Measurements from ENCODE around the gene FTSJ3.
"Not testable (repeated sequence)": the region's sequence is repeated elsewhere in the genome, so short reads cannot be mapped to it uniquely, and the experiment has no call there.

FTSJ3 gene

DNA sequence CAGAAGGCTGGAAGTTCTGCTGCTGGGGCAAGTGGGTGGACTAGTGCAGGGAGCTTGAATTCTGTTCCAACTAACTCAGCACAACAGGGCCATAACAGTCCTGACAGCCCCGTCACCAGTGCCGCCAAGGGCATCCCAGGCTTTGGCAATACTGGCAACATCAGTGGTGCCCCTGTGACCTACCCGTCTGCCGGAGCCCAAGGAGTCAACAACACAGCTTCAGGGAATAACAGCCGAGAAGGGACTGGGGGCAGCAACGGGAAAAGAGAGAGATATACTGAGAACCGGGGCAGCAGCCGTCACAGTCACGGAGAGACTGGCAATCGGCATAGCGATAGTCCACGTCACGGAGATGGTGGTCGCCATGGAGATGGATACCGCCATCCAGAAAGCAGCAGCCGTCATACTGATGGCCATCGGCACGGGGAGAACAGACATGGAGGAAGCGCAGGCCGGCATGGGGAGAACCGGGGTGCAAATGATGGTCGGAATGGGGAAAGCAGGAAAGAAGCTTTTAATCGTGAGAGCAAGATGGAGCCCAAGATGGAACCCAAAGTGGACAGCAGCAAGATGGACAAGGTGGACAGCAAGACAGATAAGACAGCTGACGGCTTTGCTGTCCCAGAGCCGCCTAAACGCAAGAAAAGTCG, 9.6 kb downstream of the FTSJ3 start:
- in situ Hi-C loops (cut with HindIII; ENCODE audit: low pct_unique_long_range_greater_than_20kb, low sequenced_read_pairs) = no loop called here
- no peak for DNase-seq (ENCODE audit: low read depth in 1 of 2, low spot score in 1 of 2)
- no peak for TF ChIP-seq JUND (IDR thresholded peaks at IDR 0.05; ENCODE audit: low read depth)

DNA sequence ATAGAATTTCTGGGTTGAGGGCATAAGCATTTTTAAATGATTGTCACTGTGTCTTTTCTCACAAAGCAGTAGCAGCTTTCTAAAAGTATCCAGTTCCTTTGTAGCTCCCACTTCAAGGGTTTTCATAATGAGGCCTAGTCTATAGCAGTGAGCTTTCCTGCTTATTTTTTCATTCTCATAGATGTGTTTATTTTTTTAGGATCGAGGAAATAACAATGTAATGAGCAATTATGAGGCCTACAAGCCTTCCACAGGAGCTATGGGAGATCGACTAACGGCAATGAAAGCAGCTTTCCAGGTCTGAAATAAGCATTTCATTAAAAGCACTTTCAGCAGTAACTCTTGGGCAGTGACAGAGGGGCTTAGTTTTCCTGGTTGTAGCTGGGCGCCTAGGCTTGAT, 10.8 kb downstream of the FTSJ3 start:
- in situ Hi-C loops (cut with HindIII; ENCODE audit: low pct_unique_long_range_greater_than_20kb, low sequenced_read_pairs) = no loop called here
- DNase-seq (ENCODE audit: low read depth in 1 of 2, low spot score in 1 of 2) = no peak
- no peak for TF ChIP-seq JUND (IDR thresholded peaks at IDR 0.05; ENCODE audit: low read depth)

DNA sequence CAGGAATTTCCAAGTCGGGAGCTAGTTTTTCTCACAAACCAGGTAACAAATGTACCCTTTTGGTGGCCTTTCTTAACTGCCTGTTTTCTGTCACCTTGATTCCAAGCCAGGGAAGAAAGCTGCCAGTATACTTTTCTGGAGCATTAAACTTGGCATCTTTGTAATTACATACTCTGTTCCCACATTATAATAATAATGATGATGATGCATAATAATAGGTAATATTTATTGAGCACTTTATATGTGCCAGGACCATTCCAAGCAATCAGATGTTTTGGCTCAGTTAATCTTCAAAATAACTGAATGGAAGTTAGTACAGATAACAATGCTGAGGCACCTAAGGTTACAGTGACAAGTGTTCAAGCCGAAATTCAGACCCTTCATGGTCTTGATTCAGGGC, 11.3 kb downstream of the FTSJ3 start:
- TF ChIP-seq JUND (IDR thresholded peaks at IDR 0.05; ENCODE audit: low read depth) = no peak
- no peak for DNase-seq (ENCODE audit: low read depth in 1 of 2, low spot score in 1 of 2)
- in situ Hi-C loops (cut with HindIII; ENCODE audit: low pct_unique_long_range_greater_than_20kb, low sequenced_read_pairs) = no loop called here

DNA sequence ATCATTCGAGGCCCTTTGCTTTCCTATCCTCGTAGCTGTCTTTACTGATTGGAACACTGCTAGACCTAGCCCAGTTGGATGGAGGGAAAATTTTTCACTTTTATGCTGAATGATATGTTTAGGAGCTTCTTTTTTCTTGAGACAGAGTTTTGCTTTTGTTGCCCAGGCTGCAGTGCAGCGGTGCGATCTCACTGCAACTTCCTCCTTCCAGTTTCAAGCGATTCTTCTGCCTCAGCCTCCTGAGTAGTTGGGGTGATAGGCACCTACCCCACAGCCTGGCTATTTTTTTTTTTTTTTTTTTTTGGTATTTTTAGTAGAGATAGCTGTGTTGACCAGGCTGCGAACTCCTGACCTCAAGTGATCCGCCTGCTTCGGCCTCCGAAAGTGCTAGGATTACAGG, 17.5 kb downstream of the FTSJ3 start:
- in situ Hi-C loops (cut with HindIII; ENCODE audit: low pct_unique_long_range_greater_than_20kb, low sequenced_read_pairs) = no loop called here

DNA sequence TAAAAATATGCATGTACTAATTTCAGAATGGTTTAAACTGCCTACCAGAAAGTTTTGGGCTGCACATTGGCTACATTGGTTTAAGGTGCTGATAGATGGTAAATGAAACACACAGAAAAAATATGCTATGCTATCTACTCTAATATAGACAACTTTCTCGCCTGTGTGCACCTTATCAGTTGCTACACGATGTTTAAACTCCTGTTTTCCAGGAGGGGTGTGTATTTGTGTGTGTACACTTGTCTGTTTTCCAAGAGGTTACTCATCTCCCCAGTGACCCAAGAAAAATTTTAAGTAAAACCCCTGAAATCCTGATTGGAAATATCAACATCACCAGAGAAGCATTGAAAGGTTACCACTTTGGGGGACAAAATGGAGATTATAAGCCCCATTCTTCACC, 21.9 kb downstream of the FTSJ3 start:
- no peak for TF ChIP-seq JUND (IDR thresholded peaks at IDR 0.05; ENCODE audit: low read depth)

More for the DNA sequence above, 17.5 kb downstream of the FTSJ3 start:
- no peak for DNase-seq (ENCODE audit: low read depth in 1 of 2, low spot score in 1 of 2)
- no peak for TF ChIP-seq JUND (IDR thresholded peaks at IDR 0.05; ENCODE audit: low read depth)

DNA sequence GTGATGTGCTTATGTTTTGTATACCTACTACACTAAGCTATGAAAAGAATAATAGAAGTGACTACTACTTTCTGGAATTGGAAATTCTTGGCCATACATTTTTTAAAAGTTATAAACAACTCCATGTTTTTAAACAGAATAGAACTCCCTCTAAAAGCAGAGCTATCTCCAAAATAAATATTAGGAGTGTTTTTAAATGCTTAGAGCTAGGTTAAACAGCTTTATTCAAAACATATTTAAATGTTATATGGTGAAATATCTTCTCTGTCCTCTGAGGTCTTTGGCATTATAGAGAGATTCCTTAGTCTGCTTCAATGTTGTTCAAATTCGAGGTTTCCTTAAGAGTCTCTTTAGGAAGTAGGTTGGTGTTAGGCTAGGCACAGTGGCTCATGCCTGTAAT, 23.1 kb downstream of the FTSJ3 start:
- TF ChIP-seq JUND (IDR thresholded peaks at IDR 0.05; ENCODE audit: low read depth) = no peak
- DNase-seq (ENCODE audit: low read depth in 1 of 2, low spot score in 1 of 2) = no peak
- in situ Hi-C loops (cut with HindIII; ENCODE audit: low pct_unique_long_range_greater_than_20kb, low sequenced_read_pairs) = no loop called here

More for the DNA sequence above, 21.9 kb downstream of the FTSJ3 start:
- in situ Hi-C loops (cut with HindIII; ENCODE audit: low pct_unique_long_range_greater_than_20kb, low sequenced_read_pairs) = no loop called here
- DNase-seq (ENCODE audit: low read depth in 1 of 2, low spot score in 1 of 2) = no peak

DNA sequence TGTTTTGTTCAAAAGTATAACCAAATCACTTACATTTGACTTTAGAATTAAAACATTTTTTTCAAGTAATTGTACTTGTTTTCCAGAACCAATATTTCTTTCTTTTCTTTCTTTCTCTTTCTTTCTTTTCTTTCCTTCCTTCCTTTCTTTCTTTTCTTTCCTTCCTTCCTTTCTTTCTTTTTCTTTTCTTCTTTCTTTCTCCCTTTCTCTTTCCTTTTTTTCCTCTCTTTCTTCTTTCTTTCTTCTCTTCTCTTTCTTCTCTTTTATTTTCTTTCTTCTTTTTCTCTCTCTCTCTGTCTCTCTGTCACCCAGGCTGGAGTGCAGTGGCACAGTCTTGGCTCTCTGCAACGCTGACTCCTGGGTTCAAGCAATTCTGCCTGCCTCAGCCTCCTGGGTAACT, 26.7 kb downstream of the FTSJ3 start:
- in situ Hi-C loops (cut with HindIII; ENCODE audit: low pct_unique_long_range_greater_than_20kb, low sequenced_read_pairs) = no loop called here
- no peak for DNase-seq (ENCODE audit: low read depth in 1 of 2, low spot score in 1 of 2)
- no peak for TF ChIP-seq JUND (IDR thresholded peaks at IDR 0.05; ENCODE audit: low read depth)

DNA sequence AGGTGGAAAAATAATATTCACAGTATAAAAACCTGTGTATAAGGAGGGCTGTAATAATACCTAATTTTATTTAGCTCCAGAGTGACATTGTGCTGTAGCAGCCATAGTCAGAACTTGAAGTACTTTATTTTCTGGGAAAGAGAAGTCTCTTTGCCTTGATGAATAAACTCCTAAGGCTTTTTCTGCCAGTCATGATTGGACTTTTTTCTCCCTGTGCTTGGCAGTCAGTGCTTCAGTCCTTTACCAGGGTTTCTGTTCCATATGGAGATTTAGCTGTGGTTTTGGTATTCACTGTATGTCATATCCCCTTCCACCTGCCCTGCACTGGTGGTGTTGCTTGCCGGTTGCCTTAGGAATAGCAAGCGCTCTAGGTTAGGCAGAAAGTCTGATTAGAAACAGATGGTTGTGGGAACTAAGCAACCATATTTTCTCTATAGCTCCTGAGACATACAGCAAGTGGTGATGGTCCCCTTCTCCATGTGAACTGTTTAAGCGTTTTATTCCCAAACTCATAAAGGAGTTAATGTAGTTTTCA, 28.8 kb downstream of the FTSJ3 start:
- no peak for DNase-seq (ENCODE audit: low read depth in 1 of 2, low spot score in 1 of 2)
- in situ Hi-C loops (cut with HindIII; ENCODE audit: low pct_unique_long_range_greater_than_20kb, low sequenced_read_pairs) = no loop called here
- TF ChIP-seq JUND (IDR thresholded peaks at IDR 0.05; ENCODE audit: low read depth) = no peak

DNA sequence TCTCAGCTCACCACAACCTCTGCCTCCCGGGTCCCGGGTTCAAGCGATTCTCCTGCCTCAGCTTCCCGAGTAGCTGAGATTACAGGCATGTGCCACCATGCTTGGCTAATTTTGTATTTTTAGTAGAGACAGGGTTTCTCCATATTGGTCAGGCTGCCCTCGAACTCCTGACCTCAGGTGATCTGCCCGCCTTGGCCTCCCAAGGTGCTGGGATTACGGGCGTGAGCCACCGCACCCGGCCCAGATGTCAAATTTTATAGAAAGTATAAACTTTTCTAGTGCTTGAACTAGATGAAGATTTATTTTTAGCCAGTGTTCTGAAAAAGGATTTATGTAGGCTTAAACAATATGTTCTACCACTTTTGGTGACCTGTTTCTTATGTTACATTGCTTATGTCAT, 31.1 kb downstream of the FTSJ3 start:
- DNase-seq (ENCODE audit: low read depth in 1 of 2, low spot score in 1 of 2); in situ Hi-C loops (cut with HindIII; ENCODE audit: low pct_unique_long_range_greater_than_20kb, low sequenced_read_pairs): not testable (repeated sequence)

DNA sequence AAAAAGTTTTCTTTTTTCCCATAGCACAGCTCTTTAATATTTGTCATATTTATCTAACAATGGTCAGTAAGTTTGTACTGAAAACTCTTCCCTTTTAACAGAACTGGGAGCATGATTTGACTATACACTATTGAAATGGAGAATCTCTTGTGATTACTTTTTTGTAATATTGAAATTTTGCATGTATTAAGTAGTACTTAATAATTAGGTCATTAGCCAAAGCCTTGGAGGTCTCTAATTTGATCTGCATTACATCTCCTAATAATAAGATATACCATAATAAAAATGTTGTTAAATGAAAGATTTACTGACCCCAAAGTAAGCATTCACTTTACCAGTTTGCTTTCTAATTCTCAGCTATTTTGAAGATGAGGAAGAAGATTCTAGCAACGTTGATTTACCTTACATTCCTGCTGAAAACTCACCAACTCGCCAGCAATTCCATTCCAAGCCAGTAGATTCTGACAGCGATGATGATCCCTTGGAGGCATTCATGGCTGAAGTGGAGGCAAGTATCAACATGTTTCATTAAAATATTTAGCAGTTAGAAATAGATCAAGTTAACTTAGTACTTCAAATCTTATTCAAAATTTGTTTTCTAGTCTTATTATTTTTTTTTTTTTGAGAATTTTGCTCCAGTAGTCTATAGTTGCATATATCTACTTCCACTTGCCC, 35.3 kb downstream of the FTSJ3 start:
- TF ChIP-seq JUND (IDR thresholded peaks at IDR 0.05; ENCODE audit: low read depth) = no peak
- DNase-seq (ENCODE audit: low read depth in 1 of 2, low spot score in 1 of 2) = no peak
- in situ Hi-C loops (cut with HindIII; ENCODE audit: low pct_unique_long_range_greater_than_20kb, low sequenced_read_pairs) = no loop called here

DNA sequence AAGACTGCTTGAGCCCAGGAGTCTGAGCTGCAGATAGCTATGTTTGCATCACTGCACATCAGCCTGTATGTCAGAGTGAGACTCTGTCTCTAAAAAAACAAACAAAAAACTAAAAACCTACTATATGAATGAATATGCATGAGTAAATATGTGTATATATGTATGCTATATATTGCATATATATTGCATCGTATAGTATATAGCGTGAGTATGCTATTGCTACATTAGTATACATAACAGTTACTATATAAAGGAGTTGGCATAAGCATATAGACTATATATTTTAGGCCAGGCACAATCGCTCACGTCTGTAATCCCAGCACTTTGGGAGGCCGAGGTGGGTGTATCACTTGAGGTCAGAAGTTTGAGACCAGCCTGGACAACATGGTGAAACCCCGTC, 37.4 kb downstream of the FTSJ3 start:
- DNase-seq (ENCODE audit: low read depth in 1 of 2, low spot score in 1 of 2) = no peak
- in situ Hi-C loops (cut with HindIII; ENCODE audit: low pct_unique_long_range_greater_than_20kb, low sequenced_read_pairs) = no loop called here
- TF ChIP-seq JUND (IDR thresholded peaks at IDR 0.05; ENCODE audit: low read depth) = no peak

DNA sequence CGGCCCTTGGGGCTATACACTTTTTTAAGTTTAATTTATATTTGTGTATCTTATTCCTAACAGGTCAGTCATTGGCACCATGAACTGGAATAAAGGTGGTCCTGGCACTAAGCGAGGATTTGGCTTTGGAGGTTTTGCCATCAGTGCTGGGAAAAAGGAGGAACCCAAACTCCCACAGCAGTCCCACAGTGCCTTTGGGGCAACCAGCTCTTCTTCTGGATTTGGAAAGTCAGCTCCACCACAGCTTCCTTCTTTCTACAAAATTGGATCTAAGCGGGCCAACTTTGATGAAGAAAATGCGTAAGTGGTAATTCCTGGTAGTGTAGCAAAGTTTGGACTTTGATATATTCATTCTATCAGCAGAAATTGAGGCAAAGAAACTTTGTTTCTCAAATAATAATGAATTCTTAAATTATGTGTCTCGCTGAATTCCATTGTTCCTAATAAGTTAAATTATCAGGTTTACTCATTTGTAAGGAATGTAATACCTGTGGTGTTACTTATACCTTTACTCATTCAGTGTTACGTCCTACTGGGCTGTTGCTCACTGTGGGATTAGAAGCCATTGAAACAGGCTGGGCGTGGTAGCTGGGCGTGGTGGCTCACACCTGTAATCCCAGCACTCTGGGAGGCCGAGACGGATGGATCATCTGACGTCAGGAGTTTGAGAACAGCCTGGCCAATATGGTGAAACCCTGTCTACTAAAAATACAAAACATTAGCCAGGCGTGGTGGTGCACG, 40.3 kb downstream of the FTSJ3 start:
- no peak for DNase-seq (ENCODE audit: low read depth in 1 of 2, low spot score in 1 of 2)
- in situ Hi-C loops (cut with HindIII; ENCODE audit: low pct_unique_long_range_greater_than_20kb, low sequenced_read_pairs) = no loop called here
- no peak for TF ChIP-seq JUND (IDR thresholded peaks at IDR 0.05; ENCODE audit: low read depth)

DNA sequence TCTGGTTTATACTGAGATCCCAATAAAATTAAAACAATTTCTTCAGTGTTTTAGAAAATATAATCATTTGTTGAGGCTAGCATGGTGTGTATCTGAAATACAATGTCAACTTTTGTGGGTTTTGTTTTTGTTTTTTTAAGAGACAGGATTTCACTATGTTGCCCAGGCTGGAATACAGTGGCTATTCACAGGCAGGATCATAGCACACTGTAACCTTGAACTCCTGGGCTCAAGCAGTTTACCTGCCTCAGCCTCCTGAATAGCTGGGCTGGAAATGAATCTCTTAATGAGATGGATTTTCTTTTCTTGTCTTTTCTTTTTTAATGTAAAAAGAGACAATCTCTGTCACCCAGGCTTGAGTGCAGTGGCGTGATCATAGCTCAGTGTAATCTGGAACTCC, 41.3 kb downstream of the FTSJ3 start:
- DNase-seq (ENCODE audit: low read depth in 1 of 2, low spot score in 1 of 2) = no peak
- TF ChIP-seq JUND (IDR thresholded peaks at IDR 0.05; ENCODE audit: low read depth) = no peak
- in situ Hi-C loops (cut with HindIII; ENCODE audit: low pct_unique_long_range_greater_than_20kb, low sequenced_read_pairs) = no loop called here

Data from T47D (cell line).